CD1c-positive myeloid dendritic cell (primary cell): ENCODE data around the gene ITGB1.
"Not testable (repeated sequence)": the region's sequence is repeated elsewhere in the genome, so short reads cannot be mapped to it uniquely, and the experiment has no call there.

Experiments
- DNase-seq: peaks from one replicate; pipeline ENCODE4 v3.0.0-alpha.2; 2016; ENCODE audit errors: extremely low spot score

Gene ITGB1

GRCh38 chr10:32980558-32981468 is 22.8 kb upstream of the ITGB1 start:
- DNase-seq, result peak; percentile 95

DNA sequence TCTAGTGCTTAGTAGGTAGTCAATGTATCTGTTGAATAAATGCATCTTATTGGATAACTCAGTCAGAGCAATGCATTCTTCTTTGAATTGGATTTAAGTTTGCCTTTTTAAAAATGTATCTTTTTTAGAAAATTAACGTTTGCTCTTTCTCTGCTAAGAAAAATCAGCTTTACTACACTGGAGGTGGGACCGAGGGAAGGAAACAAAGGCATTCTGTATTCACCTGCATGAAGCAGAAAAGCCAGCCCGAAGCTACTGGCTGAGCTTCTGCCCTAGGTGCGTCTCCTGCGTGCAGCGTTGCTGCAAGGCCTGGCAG is 22.2 kb upstream of the ITGB1 start:
- no peak for DNase-seq

- not testable (repeated sequence) for DNase-seq
Observed at GRCh38 chr10:32979719-32980118, 21.7 kb upstream of the ITGB1 start.

DNA sequence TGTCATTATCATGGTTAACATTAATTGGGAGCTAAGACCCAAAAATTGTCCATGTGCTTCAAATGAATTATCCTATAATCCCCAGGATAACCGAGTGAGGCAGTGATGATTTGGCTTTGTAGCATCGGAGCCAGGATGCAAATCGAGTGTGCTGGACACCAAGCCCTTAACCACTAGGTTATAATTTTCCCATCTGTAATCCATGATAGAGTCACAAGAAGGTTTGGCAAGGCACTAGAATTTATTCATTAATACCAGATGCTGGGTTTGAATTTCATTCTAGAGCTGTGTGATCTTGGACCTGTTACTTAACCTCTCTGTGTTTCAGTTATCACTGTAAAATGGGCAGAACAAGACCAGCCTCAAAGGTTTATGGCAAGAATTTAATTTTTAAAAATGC is 21.0 kb upstream of the ITGB1 start:
- DNase-seq, result no peak

- not testable (repeated sequence) for DNase-seq
Observed at GRCh38 chr10:32977846-32978809, 20.1 kb upstream of the ITGB1 start.

- no peak for DNase-seq
Observed at GRCh38 chr10:32976338-32976737, 18.3 kb upstream of the ITGB1 start.

GRCh38 chr10:32972929-32973328 is 14.9 kb upstream of the ITGB1 start:
- no peak for DNase-seq

GRCh38 chr10:32972460-32972859 is 14.4 kb upstream of the ITGB1 start:
- no peak for DNase-seq

DNA sequence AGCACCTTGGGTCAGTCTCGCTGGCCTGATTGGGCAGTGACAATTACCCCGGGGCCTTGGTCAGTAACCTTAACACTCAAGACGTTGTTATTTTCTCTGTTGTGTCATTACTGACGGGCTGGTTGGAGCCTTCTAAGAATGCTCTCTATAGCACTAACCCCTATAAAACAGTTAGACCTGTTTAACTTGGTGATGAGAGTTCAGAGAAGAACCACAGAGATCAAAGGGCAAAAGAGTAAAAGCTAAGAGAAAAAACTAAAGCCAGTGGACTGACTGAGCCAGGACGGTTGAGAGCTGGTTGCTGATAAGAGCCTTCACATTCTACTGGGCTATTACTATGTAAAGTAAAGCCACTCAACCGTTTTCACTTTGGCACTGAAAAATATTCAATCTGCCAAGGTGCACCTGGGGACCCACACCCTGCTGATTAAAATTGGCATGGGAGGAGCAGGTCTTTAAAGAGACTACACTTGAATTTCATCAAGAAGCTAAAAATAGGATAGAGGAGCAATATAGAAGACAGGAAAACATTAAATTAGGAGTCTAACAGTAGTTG is 13.6 kb upstream of the ITGB1 start:
- no peak for DNase-seq

DNA sequence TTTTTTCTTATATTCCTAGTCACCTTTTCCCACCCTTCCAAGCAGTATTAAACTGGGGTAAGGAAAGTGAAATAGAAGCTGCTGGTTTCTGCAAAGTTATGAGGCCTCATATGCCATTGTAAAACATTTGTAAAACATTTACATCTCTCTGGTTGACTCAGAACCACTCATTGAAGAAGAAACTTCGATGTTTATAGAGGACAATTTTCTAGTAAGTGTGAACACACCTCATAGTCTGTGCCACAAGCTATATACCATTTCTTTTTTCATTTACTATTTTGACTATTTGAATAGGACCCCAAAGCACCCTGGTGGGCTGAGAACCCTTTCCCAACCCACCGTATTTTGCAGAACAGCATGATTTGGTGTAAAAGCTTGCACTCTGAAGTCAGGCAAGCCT is 12.9 kb upstream of the ITGB1 start:
- DNase-seq, result no peak

DNA sequence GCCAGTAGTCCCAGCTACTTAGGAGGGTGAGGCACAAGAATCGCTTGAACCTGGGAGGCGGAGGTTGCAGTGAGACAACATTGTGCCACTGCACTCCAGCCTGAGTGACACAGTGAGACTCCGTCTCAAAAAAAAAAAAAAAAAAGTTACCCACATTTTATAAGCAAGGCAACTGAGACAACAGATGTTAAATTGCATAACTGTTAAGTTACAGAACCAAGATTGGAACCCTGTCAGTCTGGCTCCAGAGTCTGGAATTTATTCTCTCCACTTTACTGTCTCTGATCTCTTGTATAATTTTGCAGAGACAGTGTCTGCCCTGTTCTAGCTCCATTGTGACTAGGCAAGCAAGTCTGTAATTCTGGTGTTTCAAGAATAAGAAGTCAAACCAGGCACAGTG is 6.2 kb upstream of the ITGB1 start:
- DNase-seq, result no peak

GRCh38 chr10:32963096-32963495 is 5.1 kb upstream of the ITGB1 start:
- peak; percentile 49 for DNase-seq

- no peak for DNase-seq
Observed at GRCh38 chr10:32962521-32962920, 4.5 kb upstream of the ITGB1 start.

GRCh38 chr10:32961895-32962369 is 3.9 kb upstream of the ITGB1 start:
- DNase-seq, result peak; percentile 85

DNA sequence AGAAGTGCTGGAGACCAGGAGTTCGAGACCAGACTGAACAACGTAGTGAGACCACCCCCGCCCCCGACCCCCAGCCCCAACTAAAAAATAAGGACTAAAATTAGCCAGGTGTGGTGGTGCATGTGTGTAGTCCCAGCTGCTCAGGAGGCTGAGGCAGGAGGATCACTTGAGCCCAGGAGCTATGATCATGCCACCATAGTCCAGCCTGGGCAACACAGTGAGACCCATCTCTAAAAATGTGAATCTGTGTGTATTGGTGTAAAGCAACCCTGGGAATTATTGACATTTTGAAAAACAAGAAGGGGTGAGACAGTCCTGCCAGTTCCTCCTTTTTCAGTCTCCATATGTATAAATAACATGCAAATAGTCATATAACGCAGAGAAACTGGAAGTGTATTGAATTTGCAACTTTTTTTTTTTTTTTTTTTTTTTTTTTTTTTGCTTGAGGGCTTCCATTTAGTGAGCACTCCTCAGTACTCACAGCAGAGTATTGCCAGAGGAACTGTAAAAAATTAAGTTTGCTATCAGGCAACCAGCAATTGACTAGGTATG is 3.4 kb upstream of the ITGB1 start:
- peak; percentile 75 for DNase-seq

- DNase-seq, result no peak
Observed at GRCh38 chr10:32960022-32960421, 2.0 kb upstream of the ITGB1 start.

GRCh38 chr10:32959006-32959920 is 1.2 kb upstream of the ITGB1 start:
- DNase-seq, result peak; percentile 28

DNA sequence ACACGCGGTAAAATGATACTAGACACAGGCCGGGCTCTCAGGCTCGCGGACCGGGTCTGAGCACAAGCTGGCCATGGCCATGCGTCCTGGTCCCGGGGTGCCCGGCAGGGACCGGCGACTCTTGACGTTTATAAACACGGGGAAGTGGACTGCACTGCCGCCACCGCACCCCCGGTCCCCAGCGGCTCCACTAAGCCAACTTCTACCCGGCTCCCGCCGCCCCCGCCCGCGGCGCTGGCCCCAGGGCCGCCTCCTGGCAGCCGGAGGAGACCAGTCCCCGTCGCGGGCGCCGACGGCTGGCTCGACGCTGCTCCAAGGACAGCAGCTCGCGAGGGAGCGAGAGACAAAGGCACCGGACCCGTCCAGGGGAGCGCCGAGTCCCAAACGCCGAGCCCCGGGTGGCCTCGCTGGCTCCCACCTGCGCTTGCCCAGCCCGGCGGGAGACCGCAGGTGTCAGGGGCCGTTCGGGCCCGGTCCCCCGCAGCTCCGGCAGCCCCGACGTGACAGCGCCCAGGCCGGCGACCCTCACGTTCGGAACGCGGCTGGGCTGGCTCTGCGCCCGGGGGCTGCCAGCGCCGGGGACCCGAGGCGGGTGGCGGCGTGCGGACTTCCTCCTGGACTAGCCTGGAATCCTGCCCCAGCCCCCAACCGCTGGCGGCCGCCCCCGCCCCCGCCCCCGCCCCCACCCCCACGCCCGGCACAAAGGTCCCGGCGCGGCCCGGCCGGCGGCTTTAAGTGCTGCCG is 517 bp downstream of the ITGB1 start:
- peak; percentile 83 for DNase-seq

DNA sequence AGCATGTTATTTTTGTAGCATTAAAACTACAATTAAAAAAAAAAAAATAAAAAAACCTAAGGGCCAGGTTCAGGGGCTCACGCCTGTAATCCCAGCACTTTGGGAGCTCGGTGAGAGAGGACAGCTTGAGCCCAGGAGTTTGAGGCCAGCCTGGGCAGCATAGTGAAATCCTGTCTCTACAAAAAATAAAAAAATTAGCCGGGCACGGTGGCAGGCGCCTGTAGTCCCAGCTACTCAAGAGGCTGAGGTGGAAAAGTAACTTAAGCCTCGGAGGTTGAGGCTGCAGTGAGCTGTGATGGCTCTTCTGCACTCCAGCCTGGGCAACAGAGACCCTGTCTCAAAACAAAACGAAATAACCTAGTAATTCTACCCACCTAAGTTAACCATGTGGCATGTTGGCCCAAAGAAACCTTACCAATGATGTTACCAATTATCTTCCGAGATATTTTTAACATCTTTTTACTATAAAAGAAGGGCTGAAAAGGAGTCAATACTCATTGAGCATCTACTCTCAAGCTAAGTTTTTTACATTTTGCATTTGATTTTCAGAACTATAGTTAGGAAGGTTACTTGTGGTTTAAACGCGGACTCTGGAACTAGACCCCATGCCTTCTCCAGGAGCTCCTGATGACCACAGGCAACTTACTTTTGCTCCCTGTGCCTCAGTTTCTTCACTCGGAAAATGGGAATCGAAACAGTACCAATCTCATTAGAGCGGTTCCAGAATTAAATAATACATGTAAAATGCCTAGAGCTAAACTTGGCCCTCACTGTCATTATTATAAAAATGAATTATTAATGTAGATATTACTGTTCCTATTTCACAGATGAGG is 1.4 kb downstream of the ITGB1 start:
- DNase-seq, result no peak
